SK-N-SH (cell line): Measurements from ENCODE around the gene SLC22A2. TPM values are rescaled to one million over a fixed set of nuclear protein-coding genes. Genes with fewer than 3 reads are reported as not detected.

Experiments used
- CTCF ChIA-PET: fragments of 300-600, 350-600 bp; formaldehyde crosslinking; extraction: SDS; loops from one replicate; lab custom pipeline; 2021; lab: Yijun Ruan, JAX
- POLR2A ChIA-PET: fragments of 350-600 bp; sonication (Branson Sonifier 250); formaldehyde crosslinking; extraction: SDS; loops from one replicate; lab custom pipeline; 2020; ENCODE audit warnings: antibody characterized with exemption, inconsistent platforms; lab: Yijun Ruan, JAX
- DNase-seq: peaks from one replicate; pipeline ENCODE4 v3.0.0; 2012
- H2AFZ ChIP-seq: fragments of 200-600 bp; sonication (generic); 2 replicates; pipeline ENCODE4 v1.8.1; 2016; ENCODE audit warnings: antibody characterized with exemption, mild to moderate bottlenecking, low read depth
- H3F3A ChIP-seq: fragments of 200-600 bp; sonication (generic); replicated peaks from 2 replicates; pipeline ENCODE3; 2016; ENCODE audit warnings: antibody characterized with exemption, mild to moderate bottlenecking; ENCODE audit not compliant: insufficient read depth
- H3K27ac ChIP-seq, 2 experiments: fragments of 200-500 bp in 1 of 2; fragments of 200-600 bp in 1 of 2; sonication (Bioruptor generic) in 1 of 2; sonication (generic), shearing (Covaris generic) in 1 of 2; 2 replicates each; pipeline versions ENCODE4 v1.5.1 to v1.6.1; 2014 to 2016; ENCODE audit warnings: low read depth in 2 of 2, inconsistent platforms in 1 of 2, low read length in 1 of 2, mild to moderate bottlenecking in 1 of 2, mixed read lengths in 1 of 2
- H3K27me3 ChIP-seq: fragments of 200-600 bp; sonication (generic), shearing (Covaris generic); 2 replicates; pipeline ENCODE4 v1.6.1; 2016; ENCODE audit warnings: mixed run types; ENCODE audit not compliant: insufficient read depth
- H3K36me3 ChIP-seq, 2 experiments: fragments of 200-500 bp in 1 of 2; fragments of 200-600 bp in 1 of 2; sonication (Bioruptor generic) in 1 of 2; sonication (generic) in 1 of 2; replicated peaks in 1 of 2; 2 replicates each; pipeline versions ENCODE3 to v1.5.1; 2014 to 2016; ENCODE audit warnings: low read length in 1 of 2, mild to moderate bottlenecking in 1 of 2; ENCODE audit not compliant: insufficient read depth in 2 of 2, control insufficient read depth in 1 of 2
- H3K4me1 ChIP-seq, 2 experiments: fragments of 200-500 bp in 1 of 2; fragments of 200-600 bp in 1 of 2; sonication (Bioruptor generic) in 1 of 2; sonication (generic), shearing (Covaris generic) in 1 of 2; 2 replicates each; pipeline versions ENCODE4 v1.5.1 to v1.6.1; 2014 to 2016; ENCODE audit warnings: low read depth in 1 of 2, low read length in 1 of 2, mixed run types in 1 of 2; ENCODE audit not compliant: insufficient read depth in 2 of 2, control insufficient read depth in 1 of 2
- H3K4me2 ChIP-seq: fragments of 200-600 bp; sonication (generic), shearing (Covaris generic); 2 replicates; pipeline ENCODE4 v1.6.1; 2017; ENCODE audit warnings: mixed run types
- H3K4me3 ChIP-seq, 2 experiments: fragments of 200-500 bp in 1 of 2; fragments of 200-600 bp in 1 of 2; sonication (Bioruptor generic) in 1 of 2; sonication (generic), shearing (Covaris generic) in 1 of 2; 2 replicates each; pipeline versions ENCODE4 v1.5.1 to v1.8.1; 2014 to 2016; ENCODE audit warnings: low read depth in 2 of 2, inconsistent platforms in 1 of 2, low read length in 1 of 2, mild to moderate bottlenecking in 1 of 2, mixed read lengths in 1 of 2, moderate library complexity in 1 of 2
- H3K79me2 ChIP-seq: fragments of 200-600 bp; sonication (generic); 2 replicates; pipeline ENCODE4 v1.8.1; 2017; ENCODE audit warnings: mild to moderate bottlenecking; ENCODE audit not compliant: insufficient read depth
- H3K9ac ChIP-seq: fragments of 200-600 bp; sonication (generic); 2 replicates; pipeline ENCODE4 v1.6.1; 2017; ENCODE audit warnings: mixed run types
- H3K9me2 ChIP-seq: fragments of 200-600 bp; sonication (generic); 2 replicates; pipeline ENCODE4 v1.6.1; 2017; ENCODE audit warnings: mixed run types
- H3K9me3 ChIP-seq: fragments of 200-600 bp; sonication (generic); 2 replicates; pipeline ENCODE4 v1.6.1; 2017; ENCODE audit warnings: mixed run types, mild to moderate bottlenecking, moderate library complexity
- H4K20me1 ChIP-seq: fragments of 200-600 bp; sonication (generic); 2 replicates; pipeline ENCODE4 v1.6.1; 2017; ENCODE audit warnings: mild to moderate bottlenecking, mixed run types; ENCODE audit not compliant: insufficient read depth
- CTCF ChIP-seq: fragments of 200-600 bp; sonication (generic); IDR thresholded peaks from 2 replicates; pipeline ENCODE4 v1.6.1; 2017; ENCODE audit warnings: antibody characterized with exemption, mild to moderate bottlenecking, moderate library complexity
- ELF1 ChIP-seq: IDR thresholded peaks from 2 replicates; pipeline ENCODE4 v1.4.0; 2012
- EP300 ChIP-seq, 2 experiments: IDR thresholded peaks; 2 replicates each; pipeline versions ENCODE4 v1.4.0 to v1.6.1; 2012; ENCODE audit warnings: borderline replicate concordance in 1 of 2, low read depth in 1 of 2, low read length in 1 of 2
- EZH2phosphoT487 ChIP-seq: fragments of 200-600 bp; sonication (generic); IDR thresholded peaks from 2 replicates; pipeline ENCODE4 v1.6.1; 2017; ENCODE audit warnings: low read depth, mixed run types, mild to moderate bottlenecking, antibody characterized with exemption, moderate library complexity, borderline replicate concordance
- FOXM1 ChIP-seq: IDR thresholded peaks from 2 replicates; pipeline ENCODE4 v1.4.0; 2012; ENCODE audit warnings: low read depth, mild to moderate bottlenecking
- JUND ChIP-seq: IDR thresholded peaks from 2 replicates; pipeline ENCODE4 v1.4.0; 2012
- NFIC ChIP-seq: IDR thresholded peaks from 2 replicates; pipeline ENCODE4 v1.4.0; 2012; ENCODE audit warnings: borderline replicate concordance
- NRF1 ChIP-seq: IDR thresholded peaks from 2 replicates; pipeline ENCODE4 v1.6.1; 2012; ENCODE audit warnings: low read depth, mild to moderate bottlenecking, low read length
- PBX3 ChIP-seq: IDR thresholded peaks from 2 replicates; pipeline ENCODE4; 2012
- RCOR1 ChIP-seq: fragments of 150-350 bp; IDR thresholded peaks from 2 replicates; pipeline ENCODE4 v1.6.1; 2017; ENCODE audit warnings: antibody characterized with exemption, low read length
- REST ChIP-seq: IDR thresholded peaks from 2 replicates; pipeline ENCODE4 v1.6.1; 2012; ENCODE audit warnings: mild to moderate bottlenecking, low read depth, low read length, moderate library complexity
- RXRA ChIP-seq: IDR thresholded peaks from 2 replicates; pipeline ENCODE4 v1.4.0; 2012; ENCODE audit warnings: low read depth, mild to moderate bottlenecking, borderline replicate concordance
- SIN3A ChIP-seq: IDR thresholded peaks from 2 replicates; pipeline ENCODE4 v1.6.1; 2012; ENCODE audit warnings: low read depth, mild to moderate bottlenecking, low read length, moderate library complexity, borderline replicate concordance
- TAF1 ChIP-seq: IDR thresholded peaks from 2 replicates; pipeline ENCODE4 v1.6.1; 2012; ENCODE audit warnings: low read depth, mild to moderate bottlenecking, low read length, moderate library complexity, borderline replicate concordance
- TCF12 ChIP-seq: IDR thresholded peaks from 2 replicates; pipeline ENCODE4 v1.4.0; 2012
- TEAD4 ChIP-seq: IDR thresholded peaks from 2 replicates; pipeline ENCODE4 v1.4.0; 2012; ENCODE audit warnings: mild to moderate bottlenecking, borderline replicate concordance; ENCODE audit not compliant: insufficient read depth
- USF1 ChIP-seq: IDR thresholded peaks from 2 replicates; pipeline ENCODE4 v1.4.0; 2012; ENCODE audit warnings: low read depth, borderline replicate concordance
- USF2 ChIP-seq: fragments of 150-350 bp; IDR thresholded peaks from 2 replicates; pipeline ENCODE4 v1.6.1; 2017; ENCODE audit warnings: antibody characterized with exemption, low read length, low read depth, borderline replicate concordance
- YY1 ChIP-seq: IDR thresholded peaks from 2 replicates; pipeline ENCODE4 v1.4.0; 2012; ENCODE audit warnings: low read depth, mild to moderate bottlenecking
- WGBS: methylation state at CpG from one replicate; pipeline ENCODE4 v1.1.6; 2017; ENCODE audit warnings: low lambda C conversion rate; 5-methylcytosine and 5-hydroxymethylcytosine counted together
- polyA plus RNA-seq, 3 experiments: library from polyadenylated mRNA; depleted of rRNA; stranded (reverse); fragments of >200 nt; gene quantifications; 2 replicates each; pipeline ENCODE4 v1.2.3, GENCODE V29; 2012

SLC22A2 gene
- polyA plus RNA-seq, 1 of the 3 experiments (the other 2 are of a cell fraction) = not detected

GRCh38 chr6:160254467-160255312 is 3.9 kb downstream of the SLC22A2 start:
- no peaks in the 10 kb centered on the region for H3K4me1 ChIP-seq
- CTCF ChIA-PET = no interaction called here
- H3K4me2 ChIP-seq = no peak overlapping the region
- DNase-seq = no peak
- H3K9me2 ChIP-seq = no peaks in the 10 kb centered on the region
- H3F3A ChIP-seq = no peaks in the 10 kb centered on the region
- H3K36me3 ChIP-seq = no peaks in the 10 kb centered on the region
- no peak overlapping the region for H3K9ac ChIP-seq
- WGBS = 3% methylated on average over 7 of the region's 7 CpGs
- POLR2A ChIA-PET = no interaction called here
- H3K27me3 ChIP-seq = peaks cover 22% of the 10 kb centered on the region; the same call in 1 of the 2 replicates
- H4K20me1 ChIP-seq = no peaks in the 10 kb centered on the region
- H2AFZ ChIP-seq = no peak overlapping the region
- no peaks in the 10 kb centered on the region for H3K79me2 ChIP-seq
- no peak overlapping the region for H3K4me3 ChIP-seq
- TF ChIP-seq CTCF (no peak), TEAD4 (no peak)
- H3K9me3 ChIP-seq = no peaks in the 10 kb centered on the region
- H3K27ac ChIP-seq = no peak overlapping the region

- Histone ChIP-seq H3K4me3 (no peak overlapping the region), H4K20me1 (no peaks in the 10 kb centered on the region), H3K4me1 (no peaks in the 10 kb centered on the region), H2AFZ (no peak overlapping the region), H3K9me3 (no peaks in the 10 kb centered on the region), H3K36me3 (no peaks in the 10 kb centered on the region), H3K9ac (no peak overlapping the region), H3K9me2 (no peaks in the 10 kb centered on the region), H3F3A (peaks cover under 1% of the 10 kb centered on the region), H3K27ac (no peak overlapping the region), H3K27me3 (peaks cover 12% of the 10 kb centered on the region; the same call in 1 of the 2 replicates), H3K4me2 (no peak overlapping the region), H3K79me2 (no peaks in the 10 kb centered on the region)
- POLR2A ChIA-PET = no interaction called here
- CTCF ChIA-PET = no interaction called here
- no peak for DNase-seq
- WGBS = 0% methylated on average over 1 of the region's 1 CpG
- TF ChIP-seq EZH2phosphoT487 (no peak), REST (no peak), SIN3A (no peak), PBX3 (no peak), EP300 (IDR thresholded peaks at IDR 0.05; ENCODE audit: borderline replicate concordance in 1 of 2, low read depth in 1 of 2, low read length in 1 of 2) (no peak), ELF1 (no peak), USF1 (no peak), USF2 (no peak), TEAD4 (no peak), RCOR1 (no peak), NFIC (no peak), RXRA (no peak), JUND (no peak), YY1 (no peak), TAF1 (no peak), FOXM1 (no peak), TCF12 (no peak), NRF1 (no peak)
These were observed 4.9 kb downstream of the SLC22A2 start for GRCh38 chr6:160253714-160254113.
